Natural killer cell (primary cell): ENCODE data around the gene TIPRL. TPM values are rescaled to one million over a fixed set of nuclear protein-coding genes. Genes with fewer than 3 reads are reported as not detected.
"Not testable (repeated sequence)": the region's sequence is repeated elsewhere in the genome, so short reads cannot be mapped to it uniquely, and the experiment has no call there.

Experiments
- ATAC-seq, 3 donors: fragments of 150-1000 bp in 2 of 3; fragments of 200-7000 bp in 1 of 3; cut with Tn5 transposase; 1 replicate in 1 of 3; 2 replicates in 2 of 3; pipeline ENCODE4 v1.10.0; 2021; ENCODE audit warnings: mild to moderate bottlenecking in 2 of 3, moderate library complexity in 2 of 3
- DNase-seq, 2 donors: peaks; one replicate each; pipeline versions ENCODE4 v3.0.0 to v3.0.0-alpha.2; 2013 to 2021; ENCODE audit warnings: mixed read lengths in 1 of 2
- H3K27ac ChIP-seq: one replicate; pipeline ENCODE4 v1.5.1; 2013; ENCODE audit warnings: mild to moderate bottlenecking, low read length
- H3K27me3 ChIP-seq: one replicate; pipeline ENCODE4 v1.6.1; 2013; ENCODE audit warnings: low read length; ENCODE audit not compliant: control insufficient read depth, insufficient read depth
- H3K36me3 ChIP-seq: one replicate; pipeline ENCODE4 v1.6.1; 2013; ENCODE audit warnings: low read length; ENCODE audit not compliant: control insufficient read depth, insufficient read depth
- H3K4me1 ChIP-seq: one replicate; pipeline ENCODE4 v1.6.1; 2013; ENCODE audit warnings: low read length; ENCODE audit not compliant: control insufficient read depth, insufficient read depth
- H3K4me3 ChIP-seq: one replicate; pipeline ENCODE4 v1.5.1; 2013; ENCODE audit warnings: low read length
- H3K9me3 ChIP-seq: one replicate; pipeline ENCODE4 v1.6.1; 2013; ENCODE audit warnings: low read length; ENCODE audit not compliant: control insufficient read depth, insufficient read depth
- H3K27ac Mint-ChIP-seq, 2 donors: one replicate each; pipeline ENCODE4 v1.8.0; 2022; ENCODE audit warnings: mild to moderate bottlenecking in 2 of 2, mixed read lengths in 2 of 2, moderate library complexity in 1 of 2
- H3K27me3 Mint-ChIP-seq, 2 donors: one replicate each; pipeline ENCODE4 v1.8.0; 2022; ENCODE audit warnings: low read depth in 2 of 2, mixed read lengths in 2 of 2
- H3K36me3 Mint-ChIP-seq: one replicate; pipeline ENCODE4 v1.8.0; 2022; ENCODE audit warnings: mixed read lengths
- H3K4me1 Mint-ChIP-seq, 2 donors: one replicate each; pipeline ENCODE4 v1.8.0; 2022; ENCODE audit warnings: mixed read lengths in 2 of 2
- H3K4me3 Mint-ChIP-seq: one replicate; pipeline ENCODE4 v1.8.0; 2022; ENCODE audit warnings: mild to moderate bottlenecking, moderate library complexity, mixed read lengths
- H3K9me3 Mint-ChIP-seq, 2 donors: one replicate each; pipeline ENCODE4 v1.8.0; 2022; ENCODE audit warnings: mixed read lengths in 2 of 2
- CTCF ChIP-seq: fragments of 200-600 bp; IDR thresholded peaks from one replicate; pipeline ENCODE4 v1.8.0; 2022; ENCODE audit warnings: antibody characterized with exemption
- WGBS: methylation state at CpG from one replicate; pipeline ENCODE4 v1.1.7; 2013; ENCODE audit warnings: missing lambda C conversion rate; ENCODE audit not compliant: insufficient coverage; 5-methylcytosine and 5-hydroxymethylcytosine counted together
- intact Hi-C: fragments of 100-400 bp; cut with micrococcal nuclease; formaldehyde crosslinking; loops from one replicate; pipeline ENCODE4 v1.14.2; 2022
- total RNA-seq, 4 donors: library from RNA; stranded (reverse); fragments of 120-200 nt in 1 of 4; gene quantifications; one replicate each; pipeline versions ENCODE4 v1.2.3 to v1.2.4, GENCODE V29; 2013 to 2022

TIPRL gene
- total RNA-seq, 3 donors from 2014 or later (not counting 1 experiment from before 2014, with no cell fraction given) = 23.5 to 27.4 (median 25.6) TPM

GRCh38 chr1:168151935-168152334 is 26.8 kb upstream of the TIPRL start:
- no peak for DNase-seq
- Histone ChIP-seq H3K27me3 (no peaks in the 10 kb centered on the region), H3K9me3 (no peaks in the 10 kb centered on the region), H3K4me1 (no peaks in the 10 kb centered on the region), H3K36me3 (no peaks in the 10 kb centered on the region), H3K27ac (no peak overlapping the region), H3K4me3 (no peak overlapping the region)
- peaks cover 14 to 21% of the 10 kb centered on the region in 2 donors for H3K27me3 Mint-ChIP-seq
- H3K9me3 Mint-ChIP-seq = no peaks in the 10 kb centered on the region
- WGBS = 80% methylated on average over 1 of the region's 4 CpGs
- no peaks in the 10 kb centered on the region for H3K36me3 Mint-ChIP-seq
- H3K4me3 Mint-ChIP-seq = no peak overlapping the region
- no peaks in the 10 kb centered on the region for H3K4me1 Mint-ChIP-seq
- intact Hi-C loops = no loop called here
- no peak for TF ChIP-seq CTCF
- no peak overlapping the region for H3K27ac Mint-ChIP-seq
- ATAC-seq = no peak

- H3K27ac ChIP-seq, H3K36me3 ChIP-seq, intact Hi-C loops, H3K9me3 ChIP-seq, H3K4me3 ChIP-seq, H3K4me1 Mint-ChIP-seq, H3K27ac Mint-ChIP-seq, H3K4me1 ChIP-seq, DNase-seq, ATAC-seq, H3K27me3 ChIP-seq, H3K4me3 Mint-ChIP-seq: not testable (repeated sequence)
- Mint-ChIP-seq H3K36me3 (peaks cover 20% of the 10 kb centered on the region), H3K27me3 (peaks cover 28 to 48% of the 10 kb centered on the region in 2 donors), H3K9me3 (peaks cover 2 to 10% of the 10 kb centered on the region in 2 donors)
- WGBS = 50% methylated on average over 4 of the region's 4 CpGs
Observed at GRCh38 chr1:168154707-168155106, 24.1 kb upstream of the TIPRL start.

- H3K4me1 ChIP-seq = no peaks in the 10 kb centered on the region
- H3K27ac Mint-ChIP-seq = no peak overlapping the region
- no peaks in the 10 kb centered on the region for H3K36me3 ChIP-seq
- no peaks in the 10 kb centered on the region for H3K4me1 Mint-ChIP-seq
- peaks cover 36 to 60% of the 10 kb centered on the region in 2 donors for H3K27me3 Mint-ChIP-seq
- no peak for DNase-seq
- peaks cover 2% of the 10 kb centered on the region for H3K27me3 ChIP-seq
- no peak overlapping the region for H3K4me3 ChIP-seq
- no peak for TF ChIP-seq CTCF
- no CpG with 5 or more reads among the region's 4 CpGs for WGBS
- no peak overlapping the region for H3K4me3 Mint-ChIP-seq
- H3K27ac ChIP-seq = no peak overlapping the region
- H3K9me3 ChIP-seq = peaks cover 4% of the 10 kb centered on the region
- intact Hi-C loops = no loop called here
- peaks cover 31% of the 10 kb centered on the region for H3K36me3 Mint-ChIP-seq
- ATAC-seq = no peak
- peaks cover 5 to 19% of the 10 kb centered on the region in 2 donors for H3K9me3 Mint-ChIP-seq
Observed at GRCh38 chr1:168155910-168156309, 22.9 kb upstream of the TIPRL start.

GRCh38 chr1:168157638-168158037 is 21.1 kb upstream of the TIPRL start:
- Histone ChIP-seq H3K4me1 (no peaks in the 10 kb centered on the region), H3K9me3 (peaks cover 8% of the 10 kb centered on the region), H3K27me3 (peaks cover 2% of the 10 kb centered on the region), H3K36me3 (no peaks in the 10 kb centered on the region), H3K27ac (no peak overlapping the region), H3K4me3 (no peak overlapping the region)
- Mint-ChIP-seq H3K4me1 (no peaks in the 10 kb centered on the region), H3K4me3 (no peak overlapping the region), H3K36me3 (peaks cover 31% of the 10 kb centered on the region), H3K9me3 (peaks cover 5 to 19% of the 10 kb centered on the region in 2 donors), H3K27me3 (peaks cover 45 to 64% of the 10 kb centered on the region in 2 donors), H3K27ac (no peak overlapping the region)
- DNase-seq (no peak), ATAC-seq (no peak)
- TF ChIP-seq CTCF = no peak
- intact Hi-C loops = no loop called here
